Keratinocyte (primary cell): ENCODE results near the gene PARD3B. TPM values are rescaled to one million over a fixed set of nuclear protein-coding genes. Genes with fewer than 3 reads are reported as not detected.

Experiments used
- DNase-seq: peaks from one replicate; pipeline ENCODE4 v3.0.0-alpha.2; 2011; ENCODE audit warnings: low read depth, missing footprints, low spot score
- FAIRE-seq: peaks from 2 replicates; lab custom pipeline; 2011; peaks lifted over from hg19 to GRCh38; lab: Jason Lieb, UNC
- H2AFZ ChIP-seq: 2 replicates; pipeline ENCODE4 v1.6.0; 2012; ENCODE audit warnings: low read length, control low read depth, inconsistent platforms; ENCODE audit not compliant: control insufficient read depth
- H3K27ac ChIP-seq: 2 replicates; pipeline ENCODE4 v1.5.1; 2011; ENCODE audit warnings: low read length; ENCODE audit not compliant: control insufficient read depth, insufficient read depth
- H3K27me3 ChIP-seq: 3 replicates; pipeline ENCODE4 v1.6.0; 2011; ENCODE audit warnings: low read length; ENCODE audit not compliant: control insufficient read depth, insufficient read depth; ENCODE audit errors: extremely low read depth
- H3K36me3 ChIP-seq, 2 experiments: 2 replicates in 1 of 2; 3 replicates in 1 of 2; pipeline ENCODE4 v1.5.1; 2011; ENCODE audit warnings: low read length in 2 of 2, mild to moderate bottlenecking in 1 of 2; ENCODE audit not compliant: control insufficient read depth in 2 of 2, insufficient read depth in 2 of 2; ENCODE audit errors: extremely low read depth in 1 of 2
- H3K4me1 ChIP-seq: 3 replicates; pipeline ENCODE4 v1.5.1; 2011; ENCODE audit warnings: low read length; ENCODE audit not compliant: control insufficient read depth, insufficient read depth; ENCODE audit errors: extremely low read depth
- H3K4me2 ChIP-seq: 3 replicates; pipeline ENCODE4 v1.6.0; 2011; ENCODE audit warnings: low read depth, low read length; ENCODE audit not compliant: control insufficient read depth, insufficient read depth; ENCODE audit errors: extremely low read depth
- H3K4me3 ChIP-seq, 3 experiments: fragments of 200-600 bp in 1 of 3; sonication (generic) in 1 of 3; 2 replicates in 2 of 3; 3 replicates in 1 of 3; pipeline ENCODE4 v1.5.1; 2011 to 2016; ENCODE audit warnings: low read length in 3 of 3, mild to moderate bottlenecking in 3 of 3, control low read depth in 2 of 3, inconsistent platforms in 1 of 3, low read depth in 1 of 3, mixed read lengths in 1 of 3, mixed run types in 1 of 3, moderate library complexity in 1 of 3; ENCODE audit not compliant: control insufficient read depth in 2 of 3, insufficient read depth in 2 of 3; ENCODE audit errors: extremely low read depth in 1 of 3
- H3K79me2 ChIP-seq: 2 replicates; pipeline ENCODE4 v1.6.0; 2012; ENCODE audit warnings: low read length; ENCODE audit not compliant: control insufficient read depth, insufficient read depth
- H3K9ac ChIP-seq: 3 replicates; pipeline ENCODE4 v1.6.0; 2011; ENCODE audit warnings: low read length; ENCODE audit not compliant: control insufficient read depth, insufficient read depth; ENCODE audit errors: extremely low read depth
- H3K9me1 ChIP-seq: 3 replicates; pipeline ENCODE4 v1.6.0; 2011; ENCODE audit warnings: low read length; ENCODE audit not compliant: control insufficient read depth, insufficient read depth; ENCODE audit errors: extremely low read depth
- H3K9me3 ChIP-seq: 2 replicates; pipeline ENCODE4 v1.5.1; 2012; ENCODE audit warnings: low read depth, low read length; ENCODE audit not compliant: control insufficient read depth
- H4K20me1 ChIP-seq: 3 replicates; pipeline ENCODE4 v1.6.0; 2011; ENCODE audit warnings: low read length; ENCODE audit not compliant: control insufficient read depth, insufficient read depth; ENCODE audit errors: extremely low read depth
- CTCF ChIP-seq, 3 experiments: IDR thresholded peaks in 1 of 3; conservative IDR thresholded peaks in 1 of 3; optimal IDR thresholded peaks in 1 of 3; 2 replicates in 2 of 3; 3 replicates in 1 of 3; pipeline versions ENCODE3 to v1.5.1; 2011; ENCODE audit warnings: low read length in 3 of 3, mild to moderate bottlenecking in 3 of 3, moderate library complexity in 2 of 3, control low read depth in 1 of 3, inconsistent platforms in 1 of 3; ENCODE audit not compliant: insufficient read depth in 2 of 3; ENCODE audit errors: extremely low read depth in 1 of 3
- EZH2 ChIP-seq: IDR thresholded peaks from one replicate; pipeline ENCODE4 v1.6.1; 2012; ENCODE audit warnings: inconsistent platforms, mild to moderate bottlenecking, low read length, moderate library complexity
- dilution Hi-C: fragments of 300-500 bp; cut with MboI; formaldehyde crosslinking; loops from one replicate; pipeline ENCODE4 v1.7.0; 2020; ENCODE audit warnings: low sequenced_read_pairs; ENCODE audit not compliant: extremely low pct_ligation_motif_present
- polyA plus RNA-seq, 5 experiments: library from polyadenylated mRNA; depleted of rRNA in 3 of 5; stranded (reverse) in 3 of 5; stranded (forward) in 1 of 5; unstranded in 1 of 5; fragments of >200 nt; gene quantifications; 1 replicate in 1 of 5; 2 replicates in 3 of 5; 3 replicates in 1 of 5; pipeline versions ENCODE4 v1.2.1 to v1.2.3, GENCODE V29; 2011 to 2012; ENCODE audit warnings: missing spikeins in 2 of 5, low read depth in 1 of 5, low replicate concordance in 1 of 5

The PARD3B gene
- polyA plus RNA-seq, 1 donor (not counting 4 experiments of a cell fraction or from before 2014, with no cell fraction given), result 1.2 TPM

- Histone ChIP-seq H3K36me3 (no peaks in the 10 kb centered on the region), H3K9me1 (no peaks in the 10 kb centered on the region), H3K9ac (no peak overlapping the region), H3K27ac (no peak overlapping the region), H4K20me1 (no peaks in the 10 kb centered on the region), H3K4me3 (no peak overlapping the region), H3K4me1 (peaks cover 5% of the 10 kb centered on the region), H2AFZ (no peak overlapping the region), H3K4me2 (no peak overlapping the region), H3K9me3 (no peaks in the 10 kb centered on the region), H3K79me2 (no peaks in the 10 kb centered on the region), H3K27me3 (no peaks in the 10 kb centered on the region)
- FAIRE-seq (no peak), DNase-seq (no peak)
- TF ChIP-seq EZH2 (no peak), CTCF (optimal IDR thresholded peaks at IDR 0.05 in 1 of 3, IDR thresholded peaks at IDR 0.05 in 1 of 3, conservative IDR thresholded peaks at IDR 0.05 in 1 of 3; ENCODE audit: extremely low read depth in 1 of 3, insufficient read depth in 2 of 3, low read length in 3 of 3) (no peak)
- dilution Hi-C loops, result no loop called here
Observed at GRCh38 chr2:205216580-205216979, 671.3 kb downstream of the PARD3B start.

GRCh38 chr2:205217004-205217403 is 671.7 kb downstream of the PARD3B start:
- DNase-seq (no peak), FAIRE-seq (no peak)
- no peaks in the 10 kb centered on the region for H4K20me1 ChIP-seq
- H3K79me2 ChIP-seq, result no peaks in the 10 kb centered on the region
- no peak overlapping the region for H3K27ac ChIP-seq
- no peaks in the 10 kb centered on the region for H3K9me3 ChIP-seq
- peaks cover 5% of the 10 kb centered on the region for H3K4me1 ChIP-seq
- no peak overlapping the region for H2AFZ ChIP-seq
- dilution Hi-C loops, result no loop called here
- H3K36me3 ChIP-seq, result no peaks in the 10 kb centered on the region
- no peak overlapping the region for H3K4me2 ChIP-seq
- no peak for TF ChIP-seq EZH2
- no peak for TF ChIP-seq CTCF (optimal IDR thresholded peaks at IDR 0.05 in 1 of 3, IDR thresholded peaks at IDR 0.05 in 1 of 3, conservative IDR thresholded peaks at IDR 0.05 in 1 of 3; ENCODE audit: extremely low read depth in 1 of 3, insufficient read depth in 2 of 3, low read length in 3 of 3)
- no peak overlapping the region for H3K4me3 ChIP-seq
- H3K9me1 ChIP-seq, result no peaks in the 10 kb centered on the region
- H3K27me3 ChIP-seq, result no peaks in the 10 kb centered on the region
- H3K9ac ChIP-seq, result no peak overlapping the region
